Choroid plexus epithelial cell (primary cell): ENCODE results near the gene OXT.

Experiments used
- DNase-seq: peaks from one replicate; pipeline ENCODE4 v3.0.0-alpha.2; 2010; ENCODE audit warnings: low read depth
- H3K4me3 ChIP-seq: 2 replicates; pipeline ENCODE4 v1.5.1; 2011; ENCODE audit warnings: low read depth, mild to moderate bottlenecking, control low read depth, low read length, moderate library complexity
- TF ChIP-seq, protein P1 (sequence below): conservative IDR thresholded peaks from 2 replicates; pipeline ENCODE4 v1.5.1; 2011; ENCODE audit warnings: low read depth, mild to moderate bottlenecking, control low read depth, inconsistent platforms, low read length, moderate library complexity

The OXT gene

DNA sequence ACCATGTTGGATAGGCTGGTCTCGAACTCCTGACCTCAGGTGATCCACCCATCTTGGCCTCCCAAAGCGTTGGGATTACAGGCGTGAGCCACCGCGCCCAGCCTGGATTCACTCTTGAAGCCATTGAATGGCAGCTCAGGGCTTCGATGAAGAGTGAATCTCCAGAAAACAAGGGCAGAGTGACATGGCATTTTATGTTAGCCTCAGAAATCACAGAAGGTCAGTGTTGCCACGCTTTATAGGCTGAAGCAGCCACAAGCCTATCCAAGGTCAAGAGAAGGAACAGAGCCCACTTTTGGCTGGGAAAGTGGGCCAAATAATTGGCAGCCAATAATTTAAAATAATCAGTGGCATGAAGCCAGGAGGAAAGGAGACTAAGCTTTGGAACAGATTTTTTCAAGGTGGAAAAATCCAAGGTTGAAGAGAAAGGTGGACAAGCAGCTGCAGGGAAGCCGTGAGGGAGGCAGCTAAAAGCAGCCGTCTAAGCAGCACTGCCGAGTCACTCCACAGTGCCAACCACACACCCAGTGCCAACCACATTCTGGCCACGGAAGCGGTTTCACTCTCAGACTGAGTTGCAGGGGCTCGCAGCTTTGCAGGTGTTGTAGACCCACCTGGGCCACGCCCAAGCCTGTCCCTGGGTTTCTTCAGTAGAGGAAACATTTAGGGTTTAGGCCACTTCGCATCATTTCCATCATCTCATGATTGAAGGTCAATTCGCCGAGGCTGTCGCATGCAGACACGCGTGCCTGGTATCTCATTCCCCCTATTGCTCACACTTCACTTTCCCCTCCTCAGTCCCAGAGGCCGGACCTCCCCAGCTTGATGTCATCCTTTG is 30.5 kb downstream of the OXT start:
- TF ChIP-seq, protein P1, sequence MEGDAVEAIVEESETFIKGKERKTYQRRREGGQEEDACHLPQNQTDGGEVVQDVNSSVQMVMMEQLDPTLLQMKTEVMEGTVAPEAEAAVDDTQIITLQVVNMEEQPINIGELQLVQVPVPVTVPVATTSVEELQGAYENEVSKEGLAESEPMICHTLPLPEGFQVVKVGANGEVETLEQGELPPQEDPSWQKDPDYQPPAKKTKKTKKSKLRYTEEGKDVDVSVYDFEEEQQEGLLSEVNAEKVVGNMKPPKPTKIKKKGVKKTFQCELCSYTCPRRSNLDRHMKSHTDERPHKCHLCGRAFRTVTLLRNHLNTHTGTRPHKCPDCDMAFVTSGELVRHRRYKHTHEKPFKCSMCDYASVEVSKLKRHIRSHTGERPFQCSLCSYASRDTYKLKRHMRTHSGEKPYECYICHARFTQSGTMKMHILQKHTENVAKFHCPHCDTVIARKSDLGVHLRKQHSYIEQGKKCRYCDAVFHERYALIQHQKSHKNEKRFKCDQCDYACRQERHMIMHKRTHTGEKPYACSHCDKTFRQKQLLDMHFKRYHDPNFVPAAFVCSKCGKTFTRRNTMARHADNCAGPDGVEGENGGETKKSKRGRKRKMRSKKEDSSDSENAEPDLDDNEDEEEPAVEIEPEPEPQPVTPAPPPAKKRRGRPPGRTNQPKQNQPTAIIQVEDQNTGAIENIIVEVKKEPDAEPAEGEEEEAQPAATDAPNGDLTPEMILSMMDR: no peak
- H3K4me3 ChIP-seq: no peak overlapping the region
- DNase-seq: no peak

DNA sequence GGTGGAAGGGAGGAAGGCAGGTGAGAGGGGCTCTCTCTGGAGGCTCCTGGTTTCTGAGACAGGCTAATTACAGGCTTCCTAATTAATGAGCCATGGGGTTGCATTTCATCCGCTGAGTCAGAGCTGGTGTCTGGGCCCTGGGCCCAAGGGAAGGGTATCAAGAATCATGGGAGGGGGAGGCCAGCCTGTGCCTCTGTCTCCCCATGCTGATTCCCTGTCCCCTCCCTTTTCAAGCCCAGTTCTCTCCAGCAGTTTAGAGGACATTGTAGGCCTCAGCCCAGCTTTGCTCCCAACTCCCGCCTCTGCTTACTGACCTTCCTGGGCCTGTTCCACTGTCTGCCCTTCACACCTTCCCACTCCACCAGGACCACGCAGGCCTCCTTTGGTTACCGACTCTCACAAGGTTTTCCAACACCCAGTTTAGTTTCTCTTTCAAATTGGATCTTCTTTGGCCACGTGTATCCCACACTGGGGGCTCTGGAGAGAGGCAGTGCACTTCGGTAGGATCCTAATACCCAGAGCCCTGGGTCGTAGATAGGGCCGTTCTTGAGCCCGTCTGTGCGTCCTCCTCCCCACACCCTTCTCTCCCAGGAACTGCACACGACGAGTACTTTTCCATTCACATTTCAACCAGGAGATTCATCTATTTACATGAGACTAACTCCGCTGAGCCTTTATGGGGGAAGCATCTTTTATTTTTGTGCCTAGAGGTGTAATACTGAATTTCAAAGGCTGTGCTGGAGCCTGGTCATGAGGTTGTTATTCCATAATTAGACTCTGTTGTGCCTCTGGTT is 31.4 kb downstream of the OXT start:
- TF ChIP-seq, protein P1: no peak
- no peak overlapping the region for H3K4me3 ChIP-seq
- DNase-seq: no peak

DNA sequence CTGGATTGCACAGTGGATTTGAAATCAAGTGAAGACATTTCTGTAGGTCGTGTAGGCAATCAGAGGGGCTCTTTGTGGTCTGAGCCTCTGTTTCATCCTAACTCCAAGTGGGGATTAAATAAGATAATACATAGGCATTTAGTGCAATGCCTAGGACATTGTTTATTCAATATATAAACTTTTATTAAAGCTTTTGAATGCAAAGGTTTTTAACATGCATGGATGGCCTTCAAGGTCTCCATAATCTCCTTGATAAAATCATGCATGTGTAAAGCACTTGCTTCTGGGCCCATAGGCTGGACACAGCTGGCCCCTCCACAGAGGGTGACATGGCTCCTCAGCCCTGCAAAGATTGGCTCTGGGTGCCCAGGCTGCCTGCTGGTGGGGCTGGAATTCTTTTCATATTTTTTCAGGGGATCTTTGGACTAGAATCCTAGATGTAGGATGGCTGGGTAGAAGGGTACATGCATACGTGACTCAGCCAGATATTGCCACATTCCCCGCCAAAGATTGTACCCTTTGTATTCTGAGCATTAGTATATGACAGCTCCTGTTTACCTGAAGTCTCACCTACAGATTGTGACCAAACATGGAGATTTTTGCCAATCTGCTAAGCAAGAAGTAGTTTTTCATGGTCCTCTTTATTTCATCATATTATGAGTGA is 32.1 kb downstream of the OXT start:
- TF ChIP-seq, protein P1: no peak
- DNase-seq: no peak
- H3K4me3 ChIP-seq: no peak overlapping the region

DNA sequence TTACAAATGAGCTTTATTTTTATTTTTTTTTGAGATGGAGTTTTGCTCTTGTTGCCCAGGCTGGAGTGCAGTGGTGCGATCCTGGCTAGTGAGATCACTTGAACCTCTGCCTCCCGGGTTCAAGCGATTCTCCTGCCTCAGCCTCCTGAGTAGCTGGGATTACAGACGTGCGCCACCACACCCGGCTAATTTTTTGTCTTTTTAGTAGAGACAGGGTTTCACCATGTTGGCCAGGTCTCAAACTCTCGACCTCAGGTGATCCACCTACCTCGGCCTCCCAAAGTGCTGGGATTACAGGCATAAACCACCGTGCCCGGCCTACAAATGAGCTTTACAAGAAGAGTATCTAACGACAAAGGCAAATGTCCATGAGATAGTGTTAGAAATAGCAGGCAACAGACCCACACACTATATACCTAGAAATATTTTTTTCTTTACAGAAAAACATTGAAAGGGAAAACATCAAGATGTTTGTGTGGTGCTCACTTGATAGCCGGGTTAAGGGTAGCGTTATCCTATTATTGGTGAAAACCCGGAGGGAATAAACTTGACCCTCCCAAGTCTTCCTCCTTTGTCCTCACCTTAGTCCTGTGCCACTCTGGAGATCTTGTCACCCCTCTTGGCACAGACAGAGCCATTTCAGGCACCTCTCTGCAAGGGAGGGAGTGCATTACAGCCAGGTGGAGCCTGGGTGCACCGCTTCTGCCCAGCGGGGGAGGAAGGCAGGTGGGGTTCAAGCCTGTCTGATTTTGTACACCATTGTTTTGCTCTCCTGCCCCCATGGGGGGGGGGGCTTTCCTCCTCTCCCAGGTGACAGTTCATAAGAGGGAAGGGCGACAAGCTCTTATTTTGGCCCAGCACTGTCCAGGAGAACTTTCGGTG is 34.1 kb downstream of the OXT start:
- TF ChIP-seq, protein P1: no peak
- H3K4me3 ChIP-seq: no peak overlapping the region
- no peak for DNase-seq

DNA sequence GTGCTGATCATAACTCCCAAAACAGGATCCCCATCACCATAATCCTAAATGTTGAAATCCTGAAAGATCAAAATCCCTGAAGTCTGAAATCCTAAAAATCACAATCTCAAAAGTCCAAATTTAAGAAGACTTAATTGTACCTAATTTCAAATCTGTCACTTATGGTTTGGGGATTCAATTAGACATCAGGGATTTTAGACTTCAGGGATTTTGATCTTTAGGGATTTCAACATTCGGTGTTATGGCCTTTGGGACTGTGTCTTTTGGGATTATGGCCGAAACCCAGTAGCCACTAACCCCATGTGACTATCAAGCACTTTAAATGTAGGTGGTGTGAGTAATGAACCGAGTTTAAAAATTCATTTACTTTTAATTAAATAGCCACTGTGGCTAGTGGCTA is 34.8 kb downstream of the OXT start:
- H3K4me3 ChIP-seq: no peak overlapping the region
- TF ChIP-seq, protein P1: no peak
- no peak for DNase-seq
